A549 treated with AZD9567 at 1 μM for 4 hours (cell line): ENCODE measurements around the gene HAP1. TPM values are rescaled to one million over a fixed set of nuclear protein-coding genes. Genes with fewer than 3 reads are reported as not detected.

Experiments used
- total RNA-seq: library from RNA; stranded (reverse); fragments of 200-300 nt; extraction: Qiagen RNA extraction; gene quantifications from 5 replicates; pipeline ENCODE4 v1.2.3, GENCODE V29; 2022; ENCODE audit not compliant: insufficient read depth

HAP1 gene
- 1.6 to 10.1 TPM (median 2.0 TPM) in 5 replicates for total RNA-seq

DNA sequence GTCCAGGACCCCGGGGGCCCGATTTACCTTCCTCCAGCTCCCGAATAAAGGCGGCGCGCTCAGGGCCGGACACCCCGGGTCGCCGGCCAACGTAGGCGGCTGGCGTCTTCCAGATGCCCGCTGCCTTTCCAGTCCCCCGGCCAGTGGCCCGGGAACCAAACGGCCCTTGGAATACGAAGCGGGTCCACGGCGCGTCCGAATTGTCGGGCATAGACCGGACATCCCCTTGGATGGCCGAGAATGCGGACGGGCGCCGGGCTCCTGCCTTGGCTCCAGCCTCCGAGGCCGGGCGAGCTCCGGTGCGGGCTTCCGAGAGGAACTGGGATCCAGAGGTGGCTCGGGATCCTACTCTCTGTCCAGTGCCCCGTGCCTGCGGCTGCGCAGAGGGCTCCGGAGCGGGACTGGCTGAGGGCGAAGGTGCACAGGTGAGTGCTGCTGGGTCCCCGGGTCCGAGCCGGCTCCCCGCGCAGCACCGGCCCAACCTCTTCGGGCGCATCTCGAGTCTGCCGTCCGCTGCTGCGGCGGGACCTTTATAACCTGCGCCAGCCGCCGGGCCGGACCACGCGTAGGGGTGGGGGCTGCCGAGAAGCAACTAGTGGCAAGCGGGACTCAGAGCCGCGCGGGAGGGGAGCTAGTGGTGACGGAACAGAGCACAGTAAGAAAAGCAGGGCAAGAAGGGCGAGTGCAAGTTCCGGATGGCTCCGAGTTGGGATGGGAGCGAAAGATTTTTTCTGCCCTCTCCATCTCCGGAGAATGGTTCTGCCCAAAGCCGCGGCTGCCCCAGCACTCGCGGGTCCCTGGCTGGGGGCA lies at the start of gene HAP1:
TSS of gene HAP1 (minus strand) at position 505 of the 810 bp plus-strand sequence. CDS start at position 496, 9 bp downstream.

DNA sequence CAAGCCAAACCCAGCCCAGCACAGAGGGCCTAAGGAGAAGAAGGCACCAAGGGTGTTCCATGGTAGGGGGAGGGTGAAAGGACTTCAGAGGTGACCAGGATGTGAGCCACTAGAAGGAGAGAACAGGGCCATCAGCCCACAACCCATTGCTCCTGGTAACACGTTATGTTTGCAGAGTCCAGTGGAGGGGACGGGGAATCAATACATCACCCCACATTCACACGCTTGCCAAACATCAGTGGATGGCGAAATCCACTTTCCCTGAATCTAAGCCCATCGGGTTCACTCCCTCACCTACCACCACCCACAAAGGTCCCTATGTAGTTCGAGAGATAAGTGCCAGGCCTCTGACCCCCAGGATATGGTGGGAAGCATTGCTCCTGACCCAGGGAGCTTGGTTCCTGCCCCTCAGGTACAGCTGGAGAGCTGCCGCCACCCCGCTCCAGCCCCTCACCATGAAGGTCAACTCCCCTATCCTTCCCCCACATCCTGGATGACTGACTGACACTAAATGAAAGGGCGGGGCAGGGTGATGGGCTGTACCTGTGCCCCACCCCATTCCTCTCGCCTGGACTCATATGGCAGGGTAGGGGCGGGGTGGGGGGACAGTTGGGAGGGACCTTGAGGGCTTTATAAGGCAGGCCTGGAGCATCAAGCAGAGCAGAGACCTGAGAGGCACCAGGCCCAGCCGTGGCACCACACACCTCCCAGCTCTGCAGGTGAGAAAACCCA lies 22.6 kb downstream of the HAP1 start, which contains the start of gene GAST:
TSS of gene GAST (plus strand) at position 663 of the 732 bp plus-strand sequence. CDS start 3,106 bp downstream, outside the sequence.

GRCh38 chr17:41688641-41689496 lies 45.6 kb downstream of the HAP1 start, which contains the start of gene EIF1:
EIF1 (plus strand) TSS chr17:41688885; CDS start chr17:41689039, 154 bp downstream.

Other genes starting within 250 kb of the HAP1 start
- not detected in 5 replicates for gene KRT36, start 244.7 kb downstream of the HAP1 start, total RNA-seq
- 0.08 to 0.50 TPM (median 0.30 TPM) in 3 of 5 replicates, not detected in the others for gene KRT13, start 229.0 kb downstream of the HAP1 start, total RNA-seq
- 2.1 to 2.6 TPM (median 2.5 TPM) in 5 replicates for gene KRT15, start 215.8 kb downstream of the HAP1 start, total RNA-seq
- 38.0 to 52.6 TPM (median 41.8 TPM) in 5 replicates for gene KRT19, start 206.3 kb downstream of the HAP1 start, total RNA-seq
- gene KRT9, start 162.6 kb downstream of the HAP1 start, total RNA-seq: not detected in 5 replicates
- 0.08 to 0.13 TPM (median 0.10 TPM) in 3 of 5 replicates, not detected in the others for gene KRT14, start 147.7 kb downstream of the HAP1 start, total RNA-seq
- 0.46 to 0.75 TPM (median 0.64 TPM) in 4 of 5 replicates, not detected in the other for gene KRT16, start 121.9 kb downstream of the HAP1 start, total RNA-seq
- 0.64 to 0.87 TPM (median 0.80 TPM) in 4 of 5 replicates, not detected in the other for gene KRT17, start 110.1 kb downstream of the HAP1 start, total RNA-seq
- gene EIF1, start 45.8 kb downstream of the HAP1 start, total RNA-seq: 1,249 to 1,572 TPM (median 1,406 TPM) in 5 replicates
- gene GAST, start 22.3 kb downstream of the HAP1 start, total RNA-seq: 0.23 TPM in 1 of 5 replicates, not detected in the others
- 92.8 to 115 TPM (median 106 TPM) in 5 replicates for gene JUP, start 52.1 kb upstream of the HAP1 start, total RNA-seq
- gene P3H4, start 77.3 kb upstream of the HAP1 start, total RNA-seq: 25.5 to 36.4 TPM (median 34.4 TPM) in 5 replicates
- gene FKBP10, start 78.4 kb upstream of the HAP1 start, total RNA-seq: 91.9 to 106 TPM (median 105 TPM) in 5 replicates
- gene NT5C3B, start 101.6 kb upstream of the HAP1 start, total RNA-seq: 97.2 to 149 TPM (median 112 TPM) in 5 replicates
- 0.07 to 0.15 TPM in 2 of 5 replicates, not detected in the others for gene KLHL10, start 103.2 kb upstream of the HAP1 start, total RNA-seq
- 2.8 to 3.2 TPM (median 2.8 TPM) in 5 replicates for gene KLHL11, start 130.8 kb upstream of the HAP1 start, total RNA-seq
- 243 to 288 TPM (median 264 TPM) in 5 replicates for gene ACLY, start 184.3 kb upstream of the HAP1 start, total RNA-seq
- 0.99 to 2.7 TPM (median 1.3 TPM) in 5 replicates for gene ODAD4, start 196.0 kb upstream of the HAP1 start, total RNA-seq
- gene CNP, start 232.2 kb upstream of the HAP1 start, total RNA-seq: 67.3 to 81.4 TPM (median 70.7 TPM) in 5 replicates